A549 (cell line): Measurements from ENCODE around the gene POLD1. TPM values are rescaled to one million over a fixed set of nuclear protein-coding genes. Genes with fewer than 3 reads are reported as not detected.
A peak's percentile ranks its signal among the peaks of the same experiment; 100 is the strongest.

ENCODE experiments used
- ATAC-seq, 2 experiments: fragments of 200-7000 bp in 1 of 2; fragments of >200 bp in 1 of 2; cut with Nextera tagmentation in 1 of 2; cut with Tn5 transposase in 1 of 2; 3 replicates each; pipeline versions ENCODE4 v1.8.0 to v1.9.1; 2018 to 2020; ENCODE audit warnings: mild to moderate bottlenecking in 1 of 2, moderate library complexity in 1 of 2
- CTCF ChIA-PET: fragments of 300-600 bp; sonication (Branson Sonifier 250); formaldehyde crosslinking; extraction: SDS; loops from one replicate; lab custom pipeline; 2021; ENCODE audit warnings: antibody characterized with exemption, inconsistent platforms; lab: Yijun Ruan, JAX
- POLR2A ChIA-PET: fragments of 350-600 bp; formaldehyde crosslinking; extraction: SDS; loops from one replicate; lab custom pipeline; 2021; ENCODE audit warnings: antibody characterized with exemption, inconsistent platforms; lab: Yijun Ruan, JAX
- DNase-seq, 2 experiments: peaks; one replicate each; pipeline versions ENCODE4 v3.0.0 to v3.0.0-alpha.2; 2011 to 2016; ENCODE audit warnings: low read depth in 1 of 2, low spot score in 1 of 2
- FAIRE-seq: peaks from 2 replicates; lab custom pipeline; 2011; peaks lifted over from hg19 to GRCh38; lab: Jason Lieb, UNC
- H3K27ac ChIP-seq, 2 experiments: fragments of >200 bp; sonication (Bioruptor Twin); formaldehyde crosslinking; 3 replicates each; pipeline ENCODE4 v1.5.1; 2016 to 2017
- H3K4me1 ChIP-seq: fragments of >200 bp; sonication (Bioruptor Twin); formaldehyde crosslinking; 3 replicates; pipeline ENCODE4 v1.6.1; 2016
- H3K4me2 ChIP-seq: fragments of >200 bp; sonication (Bioruptor Twin); formaldehyde crosslinking; 3 replicates; pipeline ENCODE4 v1.6.1; 2016
- H3K4me3 ChIP-seq: fragments of >200 bp; sonication (Bioruptor Twin); formaldehyde crosslinking; 3 replicates; pipeline ENCODE4 v1.5.1; 2016
- H3K9me3 ChIP-seq: fragments of >200 bp; sonication (Bioruptor Twin); formaldehyde crosslinking; 3 replicates; pipeline ENCODE4 v1.6.1; 2016
- BHLHE40 ChIP-seq: IDR thresholded peaks from 2 replicates; pipeline ENCODE4 v1.6.1; 2012; ENCODE audit warnings: low read depth, low read length, inconsistent platforms
- CBX2 ChIP-seq: fragments of 200-600 bp; sonication (generic); IDR thresholded peaks from 2 replicates; pipeline ENCODE4 v1.6.1; 2016; ENCODE audit warnings: low read depth, mild to moderate bottlenecking, borderline replicate concordance
- CHD4 ChIP-seq: fragments of 200-600 bp; sonication (generic); IDR thresholded peaks from 2 replicates; pipeline ENCODE4 v1.6.1; 2016; ENCODE audit warnings: antibody characterized with exemption, mild to moderate bottlenecking, borderline replicate concordance
- CTCF ChIP-seq: fragments of >200 bp; sonication (Bioruptor Twin); formaldehyde crosslinking; IDR thresholded peaks from 3 replicates; pipeline ENCODE4 v1.5.1; 2016
- EHF ChIP-seq: fragments of 250-450 bp; sonication (Bioruptor Pico); IDR thresholded peaks from 2 replicates; pipeline ENCODE4 v1.5.0; 2020; ENCODE audit warnings: mild to moderate bottlenecking
- EHMT2 ChIP-seq: fragments of 200-600 bp; sonication (generic); IDR thresholded peaks from 2 replicates; pipeline ENCODE4 v1.6.1; 2016; ENCODE audit warnings: antibody characterized with exemption, low read depth, mild to moderate bottlenecking, moderate library complexity
- ELK1 ChIP-seq: fragments of 150-350 bp; IDR thresholded peaks from 2 replicates; pipeline ENCODE4 v1.6.1; 2014; ENCODE audit warnings: low read depth, mild to moderate bottlenecking, low read length
- EP300 ChIP-seq, 2 experiments: fragments of >200 bp; sonication (Bioruptor Twin); formaldehyde crosslinking; IDR thresholded peaks; 2 replicates in 1 of 2; 3 replicates in 1 of 2; pipeline ENCODE4 v1.6.1; 2016 to 2017
- ESRRA ChIP-seq: fragments of 150-350 bp; IDR thresholded peaks from 2 replicates; pipeline ENCODE4 v1.6.1; 2014; ENCODE audit warnings: mild to moderate bottlenecking, low read length, borderline replicate concordance
- FOSB ChIP-seq: fragments of 250-450 bp; sonication (Bioruptor Pico); IDR thresholded peaks from 2 replicates; pipeline ENCODE4 v1.5.0; 2020; ENCODE audit warnings: mild to moderate bottlenecking, moderate library complexity
- FOXS1 ChIP-seq: fragments of 250-450 bp; sonication (Bioruptor Pico); IDR thresholded peaks from 2 replicates; pipeline ENCODE4 v1.5.0; 2020; ENCODE audit warnings: mild to moderate bottlenecking, moderate library complexity
- HEYL ChIP-seq: fragments of 250-450 bp; sonication (Bioruptor Pico); IDR thresholded peaks from 2 replicates; pipeline ENCODE4 v1.8.0; 2021; ENCODE audit warnings: mild to moderate bottlenecking, moderate library complexity
- HOXA7 ChIP-seq: fragments of 250-450 bp; sonication (Bioruptor Pico); IDR thresholded peaks from 2 replicates; pipeline ENCODE4 v1.5.0; 2020; ENCODE audit warnings: mild to moderate bottlenecking, moderate library complexity
- KDM1A ChIP-seq: fragments of 200-600 bp; sonication (generic); IDR thresholded peaks from 2 replicates; pipeline ENCODE4 v1.6.1; 2016; ENCODE audit warnings: low read depth, mild to moderate bottlenecking
- KDM5A ChIP-seq: fragments of 200-600 bp; sonication (generic); IDR thresholded peaks from 2 replicates; pipeline ENCODE4 v1.6.1; 2016; ENCODE audit warnings: antibody characterized with exemption, mild to moderate bottlenecking
- MAX ChIP-seq: IDR thresholded peaks from 2 replicates; pipeline ENCODE4 v1.6.1; 2012
- NPAS2 ChIP-seq: fragments of 250-450 bp; sonication (Bioruptor Pico); IDR thresholded peaks from 2 replicates; pipeline ENCODE4 v1.8.0; 2022; ENCODE audit warnings: mild to moderate bottlenecking, moderate library complexity, borderline replicate concordance
- NR3C1 ChIP-seq: fragments of >200 bp; sonication (Bioruptor Twin); formaldehyde crosslinking; IDR thresholded peaks from 3 replicates; pipeline ENCODE4 v1.6.1; 2017
- PHF8 ChIP-seq: fragments of 200-600 bp; sonication (generic); IDR thresholded peaks from 2 replicates; pipeline ENCODE4 v1.6.1; 2016; ENCODE audit warnings: low read depth, mild to moderate bottlenecking, antibody characterized with exemption, moderate library complexity, borderline replicate concordance
- POLR2A ChIP-seq: IDR thresholded peaks from 2 replicates; pipeline ENCODE4 v1.6.1; 2012; ENCODE audit warnings: mild to moderate bottlenecking, low read length
- POLR2AphosphoS2 ChIP-seq: conservative IDR thresholded peaks from 2 replicates; pipeline ENCODE4 v1.6.1; 2012; ENCODE audit warnings: low read length, improper control_type of control experiment, inconsistent platforms
- RAD21 ChIP-seq, 2 experiments: fragments of >200 bp in 1 of 2; sonication (Bioruptor Twin) in 1 of 2; formaldehyde crosslinking in 1 of 2; IDR thresholded peaks in 1 of 2; conservative IDR thresholded peaks in 1 of 2; 2 replicates in 1 of 2; 3 replicates in 1 of 2; pipeline ENCODE4 v1.6.1; 2012 to 2018; ENCODE audit warnings: inconsistent platforms in 1 of 2
- RARB ChIP-seq: fragments of 250-450 bp; sonication (Bioruptor Pico); IDR thresholded peaks from 2 replicates; pipeline ENCODE4 v1.8.0; 2021; ENCODE audit warnings: mild to moderate bottlenecking, moderate library complexity
- RCOR1 ChIP-seq: fragments of 150-350 bp; IDR thresholded peaks from 2 replicates; pipeline ENCODE4 v1.6.1; 2014; ENCODE audit warnings: antibody characterized with exemption, low read length, low read depth
- REST ChIP-seq: fragments of 200-600 bp; sonication (generic); IDR thresholded peaks from 2 replicates; pipeline ENCODE4 v1.6.1; 2016; ENCODE audit warnings: antibody characterized with exemption, mild to moderate bottlenecking, moderate library complexity
- TP53 ChIP-seq: fragments of 250-450 bp; sonication (Bioruptor Pico); IDR thresholded peaks from 2 replicates; pipeline ENCODE4 v1.5.0; 2021; ENCODE audit warnings: mild to moderate bottlenecking, moderate library complexity
- WGBS: methylation state at CpG from one replicate; pipeline ENCODE4 v1.1.6; 2017; ENCODE audit errors: missing lambda C conversion rate; 5-methylcytosine and 5-hydroxymethylcytosine counted together
- polyA plus RNA-seq, 4 experiments: library from polyadenylated mRNA; depleted of rRNA in 3 of 4; stranded (reverse); fragments of >200 nt; fragmentation: RNase III in 1 of 4; extraction: RNeasy Plus Mini Kit Qiagen cat#74134 plus additional on column Dnase treatment in 1 of 4; gene quantifications; 2 replicates in 3 of 4; 3 replicates in 1 of 4; pipeline ENCODE4 v1.2.3, GENCODE V29; 2011 to 2017

POLD1 gene
- polyA plus RNA-seq, 2 of the 4 experiments (the other 2 are of a cell fraction): 26.1 to 88.8 TPM

GRCh38 chr19:50377051-50377461, 7.1 kb upstream of the POLD1 start:
- DNase-seq: peak; percentile 55 to 75
- H3K27ac ChIP-seq: peak overlapping the region in 1 of 2 experiments; percentile 97; a peak in 3 of 6 replicates
- TF ChIP-seq RAD21 (conservative IDR thresholded peaks at IDR 0.05 in 1 of 2, IDR thresholded peaks at IDR 0.05 in 1 of 2) (no peak), TP53 (CRISPR knock-in tag) (no peak), ESRRA (no peak), BHLHE40 (no peak), CBX2 (no peak), HOXA7 (CRISPR knock-in tag) (no peak), FOSB (CRISPR knock-in tag) (no peak), NPAS2 (no peak), PHF8 (no peak), POLR2AphosphoS2 (no peak), POLR2A (no peak), KDM1A (no peak), EP300 (IDR thresholded peaks at IDR 0.05) (no peak), NR3C1 (no peak), EHF (CRISPR knock-in tag) (no peak), ELK1 (no peak), RCOR1 (no peak)
- TF ChIP-seq, all 56 proteins: peak for 0
- ATAC-seq (peak; percentile 39 to 69), FAIRE-seq (no peak)
- CTCF ChIA-PET: interaction anchor here (2.6 to 4.3 kb wide), 2 partner anchors 8 to 20 kb away, joined by 12 to 20 read pairs; no protein-coding TSS in a partner anchor
- WGBS: 37% methylated on average over 5 of the region's 7 CpGs
- POLR2A ChIA-PET: no interaction called here
- Histone ChIP-seq H3K4me3 (peak overlapping the region; percentile 79), H3K4me1 (peaks cover 9% of the 10 kb centered on the region; the same call in 1 of the 3 replicates), H3K4me2 (peak overlapping the region; percentile 73), H3K9me3 (no peaks in the 10 kb centered on the region)

GRCh38 chr19:50377517-50377916, 6.6 kb upstream of the POLD1 start:
- Histone ChIP-seq H3K4me1 (peaks cover 9% of the 10 kb centered on the region; the same call in 1 of the 3 replicates), H3K4me2 (peak overlapping the region; percentile 73; the same call in 2 of the 3 replicates), H3K9me3 (no peaks in the 10 kb centered on the region), H3K4me3 (no peak overlapping the region), H3K27ac (peak overlapping the region in 1 of 2 experiments; percentile 97; a peak in 2 of 6 replicates)
- POLR2A ChIA-PET: no interaction called here
- DNase-seq (no peak), FAIRE-seq (no peak), ATAC-seq (no peak)
- CTCF ChIA-PET: interaction anchor here (4.3 kb wide), 1 partner anchor 9 kb away, joined by 20 read pairs; no protein-coding TSS in a partner anchor
- 90% methylated on average over 9 of the region's 9 CpGs for WGBS
- TF ChIP-seq KDM5A (no peak), MAX (no peak), EHMT2 (no peak), HEYL (no peak), ESRRA (no peak), REST (no peak), RARB (CRISPR knock-in tag) (no peak), CHD4 (no peak), CTCF (no peak), FOXS1 (CRISPR knock-in tag) (no peak)
